OCI-M2 (cell line): ENCODE results near the gene SPSB2.
"Not testable (repeated sequence)": the region's sequence is repeated elsewhere in the genome, so short reads cannot be mapped to it uniquely, and the experiment has no call there.

Experiments used
- DNase-seq: peaks from one replicate; lab custom pipeline; 2025; ENCODE audit not compliant: unreplicated experiment; lab: John Stamatoyannopoulos, UW

Gene SPSB2, protein sequence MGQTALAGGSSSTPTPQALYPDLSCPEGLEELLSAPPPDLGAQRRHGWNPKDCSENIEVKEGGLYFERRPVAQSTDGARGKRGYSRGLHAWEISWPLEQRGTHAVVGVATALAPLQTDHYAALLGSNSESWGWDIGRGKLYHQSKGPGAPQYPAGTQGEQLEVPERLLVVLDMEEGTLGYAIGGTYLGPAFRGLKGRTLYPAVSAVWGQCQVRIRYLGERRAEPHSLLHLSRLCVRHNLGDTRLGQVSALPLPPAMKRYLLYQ

DNA sequence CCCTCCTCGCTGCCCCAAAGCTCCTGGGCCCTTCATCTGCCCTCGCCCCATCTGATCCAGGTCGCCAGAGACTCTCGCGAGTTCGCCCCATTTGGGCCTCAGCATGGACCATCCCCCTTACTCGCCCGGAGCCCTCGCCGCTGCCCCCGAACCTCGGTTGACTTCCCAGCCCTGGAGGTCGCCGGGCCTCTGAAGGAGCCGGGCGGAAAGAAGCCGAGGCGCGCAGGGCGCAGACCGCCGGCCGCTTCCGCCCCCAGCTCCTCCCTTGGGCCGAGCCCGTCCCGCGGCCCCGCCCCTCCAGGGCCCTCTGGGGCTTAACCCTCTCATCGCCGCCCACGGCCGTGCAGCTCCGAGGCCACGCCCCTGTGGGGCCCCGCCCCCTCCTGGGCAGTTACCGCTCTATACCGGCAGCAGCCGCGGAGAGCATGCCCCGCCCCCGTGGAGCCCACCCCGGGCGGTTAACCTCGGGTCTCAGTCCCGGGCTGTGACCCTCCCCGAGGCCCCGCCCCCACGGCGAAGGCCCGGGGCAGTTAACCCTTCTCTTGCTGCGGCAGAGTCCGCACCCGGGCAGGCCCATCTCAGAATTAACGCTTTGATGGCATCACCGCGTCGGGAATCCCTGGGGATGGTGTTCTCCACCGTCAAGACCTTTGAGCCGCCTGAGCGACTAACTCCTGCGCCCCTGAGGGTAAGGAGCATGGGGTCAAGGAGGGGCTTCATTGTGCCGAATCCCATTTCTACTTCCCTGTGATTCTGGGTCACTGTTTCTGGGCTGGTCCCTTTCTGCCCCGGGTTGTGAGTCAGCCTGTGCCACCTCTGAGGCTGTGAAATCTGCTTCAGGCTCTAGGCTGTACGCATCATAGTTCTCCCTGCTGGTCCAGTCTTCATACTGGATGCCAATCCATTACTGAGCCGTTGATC is at the start of gene SPSB2:
Gene SPSB2, minus strand, starts transcription at position 210 of the 921 bp plus-strand sequence. CDS start 402 bp downstream, outside the sequence.
- peak; percentile 92 for DNase-seq

DNA sequence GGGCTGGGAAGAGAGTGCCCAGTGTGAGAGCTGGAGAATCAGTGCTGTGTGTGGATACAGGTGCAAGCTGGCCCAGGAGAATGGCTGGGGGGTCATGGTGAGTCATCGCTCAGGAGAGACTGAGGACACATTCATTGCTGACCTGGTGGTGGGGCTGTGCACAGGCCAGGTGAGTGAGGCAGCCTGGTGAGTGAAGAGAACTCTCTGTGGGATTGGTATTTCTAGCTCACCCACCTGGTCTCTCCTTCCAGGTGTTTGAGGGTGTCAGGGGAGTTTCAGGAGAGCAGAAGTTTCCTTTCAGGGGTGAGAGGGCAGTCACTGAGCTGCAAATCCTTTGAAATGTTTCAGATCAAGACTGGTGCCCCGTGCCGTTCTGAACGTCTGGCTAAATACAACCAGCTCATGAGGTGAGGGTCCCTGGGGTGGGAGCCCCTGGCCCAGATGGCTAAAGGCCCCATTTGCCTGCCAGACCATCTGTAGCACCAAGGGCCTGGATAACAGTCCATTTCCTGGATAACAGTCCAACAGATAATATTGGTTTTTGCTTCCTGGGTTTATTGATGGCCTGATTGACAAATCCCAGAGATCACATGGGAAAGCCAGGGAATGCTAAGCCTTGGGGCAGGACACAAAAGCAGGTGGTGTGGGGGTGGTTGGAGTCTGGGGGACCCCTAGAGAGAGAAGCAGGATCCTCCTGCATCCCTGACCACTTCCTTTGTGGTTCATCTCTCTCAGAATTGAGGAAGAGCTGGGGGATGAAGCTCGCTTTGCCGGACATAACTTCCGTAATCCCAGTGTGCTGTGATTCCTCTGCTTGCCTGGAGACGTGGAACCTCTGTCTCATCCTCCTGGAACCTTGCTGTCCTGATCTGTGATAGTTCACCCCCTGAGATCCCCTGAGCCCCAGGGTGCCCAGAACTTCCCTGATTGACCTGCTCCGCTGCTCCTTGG is 49.2 kb upstream of the SPSB2 start:
- DNase-seq, result no peak

DNA sequence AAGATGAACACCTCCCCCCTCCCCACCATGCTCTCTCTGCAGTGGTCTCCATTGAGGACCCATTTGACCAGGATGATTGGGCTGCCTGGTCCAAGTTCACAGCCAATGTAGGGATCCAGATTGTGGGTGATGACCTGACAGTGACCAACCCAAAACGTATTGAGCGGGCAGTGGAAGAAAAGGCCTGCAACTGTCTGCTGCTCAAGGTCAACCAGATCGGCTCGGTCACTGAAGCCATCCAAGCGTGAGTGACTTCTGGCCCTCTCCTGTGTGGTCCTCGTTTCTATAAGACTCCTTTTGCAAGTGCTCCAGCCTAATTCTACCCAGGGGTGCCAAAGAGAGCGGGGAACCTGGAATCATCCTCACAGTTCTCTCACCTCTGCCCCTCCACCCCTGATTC is 48.4 kb upstream of the SPSB2 start:
- DNase-seq, result no peak

DNA sequence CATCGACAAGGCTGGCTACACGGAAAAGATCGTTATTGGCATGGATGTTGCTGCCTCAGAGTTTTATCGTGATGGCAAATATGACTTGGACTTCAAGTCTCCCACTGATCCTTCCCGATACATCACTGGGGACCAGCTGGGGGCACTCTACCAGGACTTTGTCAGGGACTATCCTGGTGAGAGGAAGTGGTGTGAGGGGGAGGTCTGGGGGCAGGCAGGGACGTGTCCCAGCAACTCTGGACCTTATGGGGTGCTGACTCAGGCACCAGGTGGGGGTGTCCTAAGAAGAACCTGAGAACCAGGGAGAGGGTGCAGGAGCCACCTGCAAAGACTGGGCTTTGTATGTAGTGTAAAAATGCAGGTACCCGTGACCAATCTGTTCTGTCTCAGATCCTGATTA is 46.5 kb upstream of the SPSB2 start:
- DNase-seq, result no peak

DNA sequence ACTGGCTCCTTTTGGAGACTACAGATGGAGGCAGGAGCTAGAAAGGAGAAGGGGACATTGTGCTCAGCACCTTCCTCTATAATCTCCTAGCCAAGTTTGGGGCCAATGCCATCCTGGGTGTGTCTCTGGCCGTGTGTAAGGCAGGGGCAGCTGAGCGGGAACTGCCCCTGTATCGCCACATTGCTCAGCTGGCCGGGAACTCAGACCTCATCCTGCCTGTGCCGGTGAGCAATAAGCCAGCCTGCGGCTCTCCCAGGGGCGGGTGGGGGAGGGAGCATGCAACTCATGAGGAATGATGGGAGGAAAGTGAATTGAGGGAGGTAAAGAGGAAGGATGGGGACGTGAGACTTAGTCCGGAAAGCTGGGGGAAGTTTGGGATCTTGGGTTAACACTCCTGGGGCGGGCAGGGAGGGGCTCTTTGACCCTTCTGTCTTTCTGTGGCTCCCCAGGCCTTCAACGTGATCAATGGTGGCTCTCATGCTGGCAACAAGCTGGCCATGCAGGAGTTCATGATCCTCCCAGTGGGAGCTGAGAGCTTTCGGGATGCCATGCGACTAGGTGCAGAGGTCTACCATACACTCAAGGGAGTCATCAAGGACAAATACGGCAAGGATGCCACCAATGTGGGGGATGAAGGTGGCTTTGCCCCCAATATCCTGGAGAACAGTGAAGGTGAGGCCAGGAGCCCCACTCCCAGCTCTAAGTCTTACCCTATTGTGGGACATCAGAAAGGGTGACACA is 44.6 kb upstream of the SPSB2 start:
- no peak for DNase-seq

DNA sequence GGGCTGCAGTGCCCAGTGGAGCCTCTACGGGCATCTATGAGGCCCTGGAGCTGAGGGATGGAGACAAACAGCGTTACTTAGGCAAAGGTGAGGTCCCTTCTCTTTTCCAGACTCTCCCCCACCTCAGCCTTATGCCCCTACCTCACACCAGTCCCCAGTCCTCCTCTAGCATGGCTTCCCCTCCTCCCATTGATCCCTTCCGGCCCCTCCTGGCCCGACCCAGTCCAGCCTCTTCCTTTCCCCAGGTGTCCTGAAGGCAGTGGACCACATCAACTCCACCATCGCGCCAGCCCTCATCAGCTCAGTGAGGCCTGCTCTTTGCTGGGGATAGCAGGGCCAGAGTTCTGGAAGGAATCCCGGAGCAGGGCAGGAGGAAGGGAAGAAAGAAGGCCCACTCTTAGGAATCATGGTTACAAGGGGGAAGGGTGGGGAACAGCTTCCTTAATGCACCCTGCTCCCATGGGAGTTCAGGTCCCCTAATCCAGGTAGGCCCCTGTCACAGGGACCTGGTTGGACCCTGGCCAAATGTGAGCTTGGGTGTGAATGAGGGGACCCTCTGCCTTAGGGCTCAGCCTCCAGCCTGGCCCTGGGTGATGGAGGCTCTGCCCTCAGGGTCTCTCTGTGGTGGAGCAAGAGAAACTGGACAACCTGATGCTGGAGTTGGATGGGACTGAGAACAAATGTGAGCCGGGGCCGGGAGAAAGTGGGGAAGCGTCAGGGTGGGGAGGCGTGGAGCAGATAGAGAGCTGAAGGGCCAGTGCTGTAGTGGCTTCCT is 43.5 kb upstream of the SPSB2 start:
- no peak for DNase-seq

DNA sequence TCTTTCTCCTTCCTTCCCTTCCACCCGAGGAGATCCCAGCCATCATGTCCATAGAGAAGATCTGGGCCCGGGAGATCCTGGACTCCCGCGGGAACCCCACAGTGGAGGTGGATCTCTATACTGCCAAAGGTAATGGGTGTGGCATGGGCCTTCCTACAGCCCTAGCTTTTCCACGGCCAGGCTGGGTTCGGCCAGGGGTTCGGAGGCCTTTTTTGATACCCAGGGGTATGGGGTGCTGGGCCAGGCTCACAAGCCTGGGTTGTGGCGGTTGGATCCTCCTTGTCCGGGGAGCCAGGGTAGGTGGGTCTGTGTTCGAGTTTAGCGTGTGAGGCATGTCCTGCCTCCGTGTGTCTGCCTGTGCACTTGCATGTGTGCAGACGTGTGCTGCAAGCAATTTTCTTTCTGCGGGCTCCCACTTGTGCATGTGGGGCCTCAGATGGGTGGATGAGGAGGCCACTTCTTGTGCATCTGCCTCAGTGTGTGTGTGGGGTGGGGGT is 42.7 kb upstream of the SPSB2 start:
- DNase-seq, result no peak

DNA sequence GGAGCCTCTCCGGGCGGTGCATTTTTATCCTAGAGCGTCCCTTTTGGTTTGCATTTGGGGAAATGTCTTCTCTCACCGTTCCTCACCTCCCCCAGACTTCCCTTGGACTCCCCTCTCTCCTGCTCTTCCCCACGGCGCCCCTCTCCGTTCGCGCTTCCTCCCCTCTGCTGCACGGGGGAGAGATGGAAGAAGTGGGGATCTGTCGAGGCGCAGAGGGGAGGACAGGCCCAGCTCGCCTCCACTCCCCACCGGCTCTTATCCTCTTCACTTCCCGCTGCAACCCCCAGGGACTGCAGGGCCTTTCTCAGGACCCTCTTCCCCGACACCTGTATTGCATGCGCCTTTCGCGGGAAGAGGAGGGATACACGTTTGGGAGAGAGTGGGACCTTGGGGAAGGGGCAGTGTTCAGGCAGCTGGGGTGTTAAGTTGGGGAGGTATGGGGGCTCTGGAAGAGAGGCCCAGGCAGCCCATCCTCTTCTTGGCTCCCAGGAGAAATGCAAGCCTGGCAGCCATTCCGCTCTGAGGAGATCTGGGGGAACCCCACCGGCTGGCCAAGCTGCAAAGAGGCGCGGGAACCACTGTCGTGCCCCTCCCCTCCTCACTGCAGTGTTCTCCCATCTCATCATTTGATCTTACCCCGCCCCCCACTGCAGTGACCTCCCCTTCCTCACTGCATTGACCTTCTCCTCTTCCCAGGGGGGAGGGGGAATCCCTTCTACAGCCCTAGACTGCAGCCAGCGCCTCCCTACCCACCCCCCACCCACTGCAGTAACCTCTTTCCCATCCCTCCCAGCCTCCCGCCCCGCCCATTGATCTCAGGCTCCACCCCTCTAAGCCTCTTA is 42.1 kb upstream of the SPSB2 start:
- no peak for DNase-seq

DNA sequence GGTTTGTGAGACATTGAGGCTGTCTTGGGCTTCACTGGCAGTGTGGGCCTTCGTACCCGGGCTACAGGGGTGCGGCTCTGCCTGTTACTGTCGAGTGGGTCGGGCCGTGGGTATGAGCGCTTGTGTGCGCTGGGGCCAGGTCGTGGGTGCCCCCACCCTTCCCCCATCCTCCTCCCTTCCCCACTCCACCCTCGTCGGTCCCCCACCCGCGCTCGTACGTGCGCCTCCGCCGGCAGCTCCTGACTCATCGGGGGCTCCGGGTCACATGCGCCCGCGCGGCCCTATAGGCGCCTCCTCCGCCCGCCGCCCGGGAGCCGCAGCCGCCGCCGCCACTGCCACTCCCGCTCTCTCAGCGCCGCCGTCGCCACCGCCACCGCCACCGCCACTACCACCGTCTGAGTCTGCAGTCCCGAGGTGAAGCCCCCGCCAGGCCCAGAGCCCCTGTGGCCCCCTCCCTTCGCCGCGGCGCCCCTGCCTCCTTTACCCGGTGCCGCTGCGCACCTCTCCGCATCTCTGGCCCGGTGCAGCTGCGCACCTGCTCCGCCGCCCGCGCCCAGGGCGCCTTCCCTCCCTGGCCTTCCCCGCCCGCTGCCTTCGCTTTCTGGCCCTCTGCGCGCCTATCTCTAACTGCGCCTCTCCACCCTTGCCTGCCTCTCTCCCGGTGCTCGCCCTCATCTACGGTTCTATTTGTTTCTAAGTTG is 41.3 kb upstream of the SPSB2 start, which contains the start of gene ENO2:
Gene ENO2, plus strand, starts transcription at position 335 of the 701 bp plus-strand sequence. CDS start 1,253 bp downstream, outside the sequence.
- DNase-seq, result no peak

DNA sequence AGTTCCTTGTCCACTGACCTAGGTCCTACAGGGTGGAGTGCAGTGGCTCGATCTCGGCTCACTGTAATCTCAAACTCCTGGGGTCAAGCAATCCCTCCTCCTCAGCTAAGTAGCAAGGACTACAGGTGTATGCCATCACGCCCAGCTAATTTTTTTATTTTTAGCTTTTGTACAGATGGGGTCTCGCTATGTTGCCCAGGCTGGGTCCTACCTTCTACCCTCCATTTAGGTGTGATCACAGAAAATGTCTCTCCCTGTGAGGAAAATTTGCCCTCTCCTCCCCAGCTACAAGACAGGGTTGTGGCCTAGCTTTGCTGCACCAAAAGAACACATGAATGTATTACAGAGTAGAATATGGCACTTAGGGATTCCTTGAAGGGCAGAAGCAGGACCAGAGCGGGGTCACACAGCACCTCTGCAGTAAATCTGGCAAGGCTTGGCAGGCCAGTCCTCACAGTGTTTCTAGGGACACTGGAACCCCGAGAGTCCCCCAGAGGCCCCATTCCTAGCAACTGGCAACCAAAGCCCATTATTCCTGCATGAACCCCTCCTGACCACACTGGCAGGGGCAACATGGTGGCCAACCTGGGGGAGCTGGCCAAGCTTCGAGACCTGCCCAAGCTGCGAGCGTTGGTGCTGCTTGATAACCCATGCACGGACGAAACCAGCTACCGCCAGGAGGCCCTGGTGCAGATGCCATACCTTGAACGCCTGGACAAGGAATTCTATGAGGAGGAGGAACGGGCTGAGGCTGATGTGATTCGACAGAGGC is 39.2 kb upstream of the SPSB2 start:
- no peak for DNase-seq

DNA sequence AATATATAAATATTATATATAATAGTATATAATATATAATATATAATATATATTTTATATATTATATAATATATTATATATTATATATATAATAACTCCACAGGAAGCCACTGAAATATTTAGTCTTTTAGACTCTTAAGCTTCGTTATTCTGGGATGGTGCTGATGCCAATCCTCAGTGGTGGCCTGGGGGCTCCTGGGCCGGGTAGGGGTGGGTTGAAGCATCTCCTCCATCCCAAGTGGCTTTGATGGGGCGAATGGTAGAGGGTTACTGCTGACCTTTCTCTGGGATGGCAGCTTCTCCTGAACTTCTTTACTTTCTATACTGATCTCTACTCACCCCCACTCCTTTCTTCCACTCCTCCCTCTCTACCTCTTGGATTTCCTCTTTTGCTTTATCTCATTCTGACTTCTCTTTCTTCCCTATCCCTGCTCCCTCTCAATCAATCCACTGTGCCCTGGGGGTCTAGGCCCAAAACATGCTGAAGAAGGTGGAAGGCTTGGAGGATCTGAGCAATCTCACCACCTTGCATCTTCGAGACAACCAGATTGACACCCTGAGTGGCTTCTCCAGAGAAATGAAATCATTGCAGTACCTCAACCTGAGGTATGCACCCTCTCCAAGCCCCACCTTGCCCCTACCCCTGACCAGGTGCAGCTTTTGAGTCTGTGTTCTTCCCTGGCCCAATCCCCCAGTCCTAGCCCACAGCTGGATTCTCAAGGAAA is 36.5 kb upstream of the SPSB2 start:
- no peak for DNase-seq

DNA sequence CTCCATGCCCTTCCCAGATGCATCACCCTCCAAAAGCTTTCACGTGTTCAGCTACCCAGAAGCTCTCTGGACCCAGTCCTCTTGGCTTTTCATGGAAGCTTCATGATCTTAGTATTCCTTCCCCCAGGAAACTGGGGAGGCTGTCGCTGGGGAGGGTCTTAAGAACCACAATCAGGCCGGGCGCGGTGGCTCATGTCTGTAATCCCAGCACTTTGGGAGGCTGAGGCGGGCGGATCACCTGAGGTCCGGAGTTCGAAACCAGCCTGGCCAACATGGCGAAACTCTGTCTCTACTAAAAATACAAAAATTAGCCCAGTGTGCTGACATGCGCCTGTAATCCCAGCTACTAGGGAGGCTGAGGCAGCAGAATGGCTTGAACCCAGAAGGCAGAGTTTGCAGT is 35.0 kb upstream of the SPSB2 start:
- not testable (repeated sequence) for DNase-seq

DNA sequence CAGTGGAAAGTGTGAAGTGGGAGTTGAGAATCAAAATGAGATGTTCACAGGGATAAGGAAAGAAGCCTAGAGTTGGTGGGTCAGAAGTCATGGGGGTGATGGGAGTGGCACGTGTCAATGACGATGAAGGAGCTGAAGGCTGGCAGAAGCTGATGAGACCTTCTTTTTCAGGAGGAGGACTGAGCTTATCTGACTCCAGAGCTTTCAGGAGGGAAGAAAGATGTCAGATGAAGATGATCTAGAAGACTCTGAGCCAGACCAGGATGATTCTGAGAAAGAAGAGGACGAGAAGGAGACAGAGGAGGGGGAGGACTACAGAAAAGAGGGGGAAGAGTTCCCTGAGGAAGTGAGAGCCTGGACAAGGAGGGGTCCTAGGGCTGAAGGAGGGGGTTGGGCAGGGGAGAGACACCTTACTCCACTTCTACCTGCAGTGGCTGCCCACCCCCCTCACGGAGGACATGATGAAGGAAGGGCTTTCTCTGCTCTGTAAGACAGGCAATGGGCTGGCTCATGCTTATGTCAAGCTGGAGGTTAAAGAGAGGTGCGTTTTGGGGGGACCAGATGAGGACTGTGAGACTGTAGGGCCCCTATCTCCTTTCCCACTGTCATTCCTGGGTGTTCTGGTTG is 32.4 kb upstream of the SPSB2 start:
- no peak for DNase-seq

DNA sequence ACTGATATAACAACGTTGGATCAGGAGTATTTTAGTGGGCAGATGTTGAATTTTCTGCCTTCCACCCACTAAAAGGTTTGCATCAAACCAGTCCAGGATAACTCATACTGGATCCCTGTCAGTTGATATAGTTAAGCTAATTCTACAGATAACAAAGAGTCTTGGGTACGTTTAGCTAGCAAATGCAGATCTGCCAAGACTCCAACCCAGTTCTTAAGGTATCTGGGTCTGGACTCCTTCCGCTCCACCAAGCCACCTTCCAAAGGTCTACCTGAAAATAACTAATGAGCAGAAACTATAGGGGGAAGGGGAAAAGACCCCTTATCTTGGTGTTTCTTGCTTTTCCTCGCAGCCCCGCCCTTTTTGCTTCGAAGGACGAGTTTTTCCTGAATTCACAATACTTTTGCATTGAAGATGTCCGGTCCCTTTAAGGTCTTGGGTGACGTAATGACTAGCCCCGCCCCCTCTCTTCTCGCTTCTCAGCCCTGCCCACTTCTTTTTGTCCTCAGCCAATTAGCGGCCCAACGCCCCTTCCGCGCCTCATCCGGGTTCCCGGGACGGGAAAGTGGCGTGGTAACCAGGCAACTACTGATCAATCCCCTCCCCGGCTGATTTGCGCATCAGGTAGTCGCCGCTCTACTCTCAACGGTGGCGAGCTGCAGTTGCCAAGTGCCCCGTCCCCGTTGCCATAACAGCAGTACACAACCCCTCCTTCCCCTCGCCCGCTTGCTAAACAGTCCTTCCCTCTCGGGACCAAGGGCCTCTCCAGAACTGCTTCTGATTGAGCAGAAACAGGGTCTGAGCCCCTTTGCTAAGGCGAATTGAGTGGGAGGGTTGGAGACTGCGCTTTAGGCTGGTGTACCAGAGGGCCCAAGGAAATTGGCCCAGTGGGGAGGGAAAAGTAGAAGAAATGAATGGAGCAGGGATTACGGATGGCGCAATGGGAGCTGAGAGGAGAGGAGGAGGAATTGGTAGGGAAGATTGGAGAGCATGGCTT is 31.5 kb upstream of the SPSB2 start, which contains the start of gene LRRC23:
Gene LRRC23, plus strand, starts transcription at position 543 of the 997 bp plus-strand sequence. CDS start 812 bp downstream, outside the sequence.
- peak; percentile 90 for DNase-seq

DNA sequence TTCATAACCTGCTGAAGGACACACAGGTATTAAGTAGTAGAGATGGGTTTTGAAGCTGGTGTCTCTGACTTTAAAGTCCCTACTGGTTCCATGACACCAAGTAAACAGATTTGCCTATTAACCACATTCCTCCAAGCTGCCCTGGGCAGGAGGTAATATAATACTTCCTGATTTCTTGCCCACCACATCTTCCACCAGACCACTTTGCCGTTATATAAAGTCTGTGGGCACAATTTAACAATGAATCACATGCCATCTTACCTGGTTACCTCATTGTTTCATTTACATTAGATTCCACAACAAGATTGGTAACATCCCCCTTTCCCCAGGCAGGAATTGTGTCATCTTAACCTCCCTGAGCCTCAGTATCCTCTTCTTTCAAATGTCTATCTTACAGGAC is 30.6 kb upstream of the SPSB2 start:
- no peak for DNase-seq
